Hepatocyte (in vitro differentiated cells): ENCODE measurements around the gene CARD14. TPM values are rescaled to one million over a fixed set of nuclear protein-coding genes. Genes with fewer than 3 reads are reported as not detected.

Experiments
- DNase-seq: peaks from one replicate; pipeline ENCODE4 v3.0.0-alpha.2; 2016; ENCODE audit warnings: low spot score
- H2AFZ ChIP-seq: fragments of 200-600 bp; sonication (generic); 2 replicates; pipeline ENCODE4 v1.6.0; 2016; ENCODE audit warnings: antibody characterized with exemption, mild to moderate bottlenecking
- H3K27ac ChIP-seq: fragments of 200-600 bp; sonication (generic); 2 replicates; pipeline ENCODE4 v1.5.1; 2016; ENCODE audit warnings: mild to moderate bottlenecking
- H3K27me3 ChIP-seq: fragments of 200-600 bp; sonication (generic); 2 replicates; pipeline ENCODE4 v1.6.1; 2016
- H3K36me3 ChIP-seq: fragments of 200-600 bp; sonication (generic); replicated peaks from 2 replicates; pipeline ENCODE4 v1.5.1; 2016; ENCODE audit warnings: low read depth; ENCODE audit not compliant: insufficient read depth
- H3K4me1 ChIP-seq: fragments of 200-600 bp; sonication (generic); 2 replicates; pipeline ENCODE4 v1.5.1; 2016; ENCODE audit warnings: mild to moderate bottlenecking, moderate library complexity; ENCODE audit not compliant: insufficient read depth
- H3K4me2 ChIP-seq: fragments of 200-600 bp; sonication (generic); 2 replicates; pipeline ENCODE4 v1.6.0; 2016
- H3K4me3 ChIP-seq: fragments of 200-600 bp; sonication (generic); 2 replicates; pipeline ENCODE4 v1.5.1; 2016; ENCODE audit warnings: mild to moderate bottlenecking
- H3K79me2 ChIP-seq: fragments of 200-600 bp; sonication (generic); 2 replicates; pipeline ENCODE4 v1.6.0; 2017; ENCODE audit warnings: mild to moderate bottlenecking
- H3K9me2 ChIP-seq: fragments of 200-600 bp; sonication (generic); replicated peaks from 2 replicates; pipeline ENCODE4 v1.6.0; 2017; ENCODE audit warnings: mild to moderate bottlenecking; ENCODE audit not compliant: insufficient read depth
- H3K9me3 ChIP-seq: fragments of 200-600 bp; sonication (generic); 2 replicates; pipeline ENCODE4 v1.5.1; 2016; ENCODE audit warnings: low read depth, mild to moderate bottlenecking
- H4K20me1 ChIP-seq: fragments of 200-600 bp; sonication (generic); 2 replicates; pipeline ENCODE4 v1.6.0; 2016; ENCODE audit warnings: mild to moderate bottlenecking; ENCODE audit not compliant: insufficient read depth, poor library complexity, severe bottlenecking
- CTCF ChIP-seq: fragments of 200-600 bp; sonication (generic); IDR thresholded peaks from 2 replicates; pipeline ENCODE4 v1.5.1; 2016; ENCODE audit warnings: antibody characterized with exemption, mild to moderate bottlenecking; ENCODE audit not compliant: poor library complexity
- EZH2 ChIP-seq: fragments of 200-600 bp; sonication (generic); IDR thresholded peaks from 2 replicates; pipeline ENCODE4 v1.6.1; 2016; ENCODE audit warnings: antibody characterized with exemption, mild to moderate bottlenecking, borderline replicate concordance
- EZH2phosphoT487 ChIP-seq: fragments of 200-600 bp; sonication (generic); IDR thresholded peaks from one replicate; pipeline ENCODE4 v1.6.1; 2018; ENCODE audit warnings: antibody characterized with exemption, mild to moderate bottlenecking, low read depth, moderate library complexity; ENCODE audit not compliant: unreplicated experiment, severe bottlenecking
- WGBS: methylation state at CpG from one replicate; pipeline ENCODE4 v1.1.6; 2016; ENCODE audit warnings: low lambda C conversion rate; ENCODE audit errors: missing lambda C conversion rate; 5-methylcytosine and 5-hydroxymethylcytosine counted together
- polyA plus RNA-seq: library from polyadenylated mRNA; unstranded; fragments of >200 nt; fragmentation: Nextera tagmentation; extraction: Ambion mirVana; gene quantifications from 2 replicates; pipeline ENCODE4 v1.2.1, GENCODE V29; 2016
- total RNA-seq: library from RNA; depleted of rRNA; stranded (reverse); fragments of >200 nt; gene quantifications from 2 replicates; pipeline ENCODE4 v1.2.3, GENCODE V29; 2014

CARD14 gene
- total and polyA plus RNA-seq, 2 experiments from 2014 or later = 0.17 TPM

- no peak for DNase-seq
- no peaks in the 10 kb centered on the region for H3K27me3 ChIP-seq
- no peak overlapping the region for H3K4me2 ChIP-seq
- no peaks in the 10 kb centered on the region for H3K9me3 ChIP-seq
- no peaks in the 10 kb centered on the region for H3K9me2 ChIP-seq
- no peak overlapping the region for H2AFZ ChIP-seq
- no peaks in the 10 kb centered on the region for H3K36me3 ChIP-seq
- no peak for TF ChIP-seq EZH2
- TF ChIP-seq EZH2phosphoT487 = no peak
- TF ChIP-seq CTCF = no peak
- no peak overlapping the region for H3K27ac ChIP-seq
- H3K4me1 ChIP-seq = no peaks in the 10 kb centered on the region
- no peak overlapping the region for H3K4me3 ChIP-seq
- H4K20me1 ChIP-seq = no peaks in the 10 kb centered on the region
- 93% methylated on average over 21 of the region's 22 CpGs for WGBS
- no peaks in the 10 kb centered on the region for H3K79me2 ChIP-seq
Measured at GRCh38 chr17:80244871-80245509, 75.2 kb downstream of the CARD14 start.

DNA sequence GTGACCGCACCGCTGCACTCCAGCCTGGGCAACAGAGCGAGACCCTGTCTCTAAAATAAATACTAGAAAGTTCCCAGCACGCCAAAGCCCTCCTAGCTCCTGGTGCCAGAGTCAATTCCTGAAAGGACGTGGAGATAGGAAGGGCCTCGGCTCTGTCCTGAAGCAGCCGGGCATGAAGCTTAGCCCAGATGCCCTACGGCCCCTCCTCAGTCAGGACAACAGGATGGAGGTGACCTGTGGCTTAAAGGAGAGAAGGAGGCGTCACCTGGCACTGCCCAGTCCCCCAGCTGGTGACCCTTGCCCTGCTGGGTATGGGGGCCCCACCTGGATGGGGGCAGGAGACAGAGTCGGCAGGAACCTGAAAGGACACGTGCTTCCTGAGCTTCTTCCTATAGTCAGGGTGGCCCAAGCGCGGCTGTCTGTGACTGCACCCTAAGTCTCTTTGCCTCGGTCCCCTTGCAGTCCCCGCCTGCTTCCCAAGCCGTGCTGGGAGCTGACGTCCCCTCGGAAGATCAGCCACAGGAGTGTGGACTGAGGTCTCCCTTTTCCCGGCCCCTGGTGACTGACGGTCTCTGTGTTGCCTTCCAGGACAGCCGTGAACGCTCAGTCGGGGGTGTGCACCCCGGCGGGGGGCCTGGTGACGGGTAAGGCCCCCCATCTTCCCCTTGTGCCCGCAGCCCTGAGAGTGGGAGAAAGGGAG is 75.9 kb downstream of the CARD14 start:
- Histone ChIP-seq H3K9me2 (no peaks in the 10 kb centered on the region), H3K4me1 (no peaks in the 10 kb centered on the region), H3K27ac (no peak overlapping the region), H2AFZ (no peak overlapping the region), H4K20me1 (no peaks in the 10 kb centered on the region), H3K79me2 (no peaks in the 10 kb centered on the region), H3K27me3 (no peaks in the 10 kb centered on the region), H3K4me2 (no peak overlapping the region), H3K9me3 (no peaks in the 10 kb centered on the region), H3K4me3 (no peak overlapping the region), H3K36me3 (no peaks in the 10 kb centered on the region)
- WGBS = 99% methylated on average over 25 of the region's 27 CpGs
- DNase-seq = no peak
- no peak for TF ChIP-seq CTCF
- TF ChIP-seq EZH2 = no peak
- no peak for TF ChIP-seq EZH2phosphoT487

DNA sequence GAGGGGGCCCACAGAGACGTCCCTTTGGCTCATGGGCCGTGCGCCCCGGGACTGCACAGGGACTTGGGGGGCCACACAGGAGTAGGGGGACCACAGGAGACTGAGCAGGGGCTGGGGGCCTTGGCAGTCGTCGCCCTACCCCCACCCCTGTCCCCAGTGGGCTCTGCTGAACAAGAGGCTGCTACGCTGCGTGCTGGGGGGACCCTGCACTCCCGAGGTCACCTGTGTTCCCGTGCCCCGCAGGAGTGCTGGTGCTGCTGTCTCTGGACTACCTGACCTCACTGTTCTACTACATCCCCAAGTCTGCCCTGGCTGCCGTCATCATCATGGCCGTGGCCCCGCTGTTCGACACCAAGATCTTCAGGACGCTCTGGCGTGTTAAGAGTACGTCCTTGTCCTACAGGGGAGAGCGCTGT is 76.4 kb downstream of the CARD14 start:
- Histone ChIP-seq H2AFZ (no peak overlapping the region), H3K36me3 (no peaks in the 10 kb centered on the region), H3K4me3 (no peak overlapping the region), H3K79me2 (no peaks in the 10 kb centered on the region), H3K4me1 (no peaks in the 10 kb centered on the region), H3K27ac (no peak overlapping the region), H4K20me1 (no peaks in the 10 kb centered on the region), H3K4me2 (no peak overlapping the region), H3K27me3 (no peaks in the 10 kb centered on the region), H3K9me3 (no peaks in the 10 kb centered on the region), H3K9me2 (no peaks in the 10 kb centered on the region)
- DNase-seq = no peak
- WGBS = 99% methylated on average over 18 of the region's 19 CpGs
- TF ChIP-seq CTCF = no peak
- no peak for TF ChIP-seq EZH2
- no peak for TF ChIP-seq EZH2phosphoT487
